Stimulated activated naive CD4-positive, alpha-beta T cell treated with Interleukin-2 at 50 U/mL for 16 hours (primary cell): Measurements from ENCODE around the gene OAF.
"Not testable (repeated sequence)": the region's sequence is repeated elsewhere in the genome, so short reads cannot be mapped to it uniquely, and the experiment has no call there.

Source experiments
- DNase-seq: peaks from one replicate; lab custom pipeline; 2025; lab: John Stamatoyannopoulos, UW

Gene OAF

DNA sequence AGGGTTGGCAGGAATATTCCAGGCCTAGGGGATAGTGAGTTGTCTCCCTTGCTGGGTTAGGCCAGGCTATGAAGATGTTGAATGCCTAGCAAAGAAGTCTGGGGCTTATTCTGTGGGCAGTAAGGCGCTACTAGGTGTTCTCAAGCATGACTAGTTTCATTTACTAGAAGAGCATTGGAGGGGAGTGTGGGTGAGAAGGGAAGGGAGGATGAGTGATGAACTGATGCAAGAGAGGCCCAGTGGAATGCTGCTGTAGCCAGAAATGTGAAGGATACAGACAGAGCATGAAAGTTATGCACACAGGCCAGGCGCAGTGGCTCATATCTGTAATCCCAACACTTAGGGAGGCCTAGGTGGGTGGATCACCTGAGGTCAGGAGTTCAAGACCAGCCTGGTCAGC, 62.6 kb downstream of the OAF start:
- no peak for DNase-seq

DNA sequence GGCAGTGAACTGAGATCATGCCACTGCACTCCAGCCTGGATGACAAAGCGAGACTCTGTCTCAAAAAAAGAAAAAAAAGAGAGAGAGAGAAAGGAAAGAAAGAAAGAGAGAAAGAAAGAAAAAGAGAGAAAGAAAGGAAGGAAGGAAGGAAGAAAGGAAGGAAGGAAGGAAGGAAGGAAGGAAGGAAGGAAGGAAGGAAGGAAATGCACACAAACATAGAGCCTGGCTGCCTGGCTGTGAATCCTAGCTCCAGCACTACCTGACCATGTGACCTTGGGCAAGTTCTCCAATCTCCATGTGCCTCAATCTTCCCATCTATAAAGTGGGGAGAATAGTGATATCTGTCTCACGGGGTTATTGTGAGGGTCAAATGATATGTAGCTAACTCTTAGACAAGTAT, 63.1 kb downstream of the OAF start:
- not testable (repeated sequence) for DNase-seq

DNA sequence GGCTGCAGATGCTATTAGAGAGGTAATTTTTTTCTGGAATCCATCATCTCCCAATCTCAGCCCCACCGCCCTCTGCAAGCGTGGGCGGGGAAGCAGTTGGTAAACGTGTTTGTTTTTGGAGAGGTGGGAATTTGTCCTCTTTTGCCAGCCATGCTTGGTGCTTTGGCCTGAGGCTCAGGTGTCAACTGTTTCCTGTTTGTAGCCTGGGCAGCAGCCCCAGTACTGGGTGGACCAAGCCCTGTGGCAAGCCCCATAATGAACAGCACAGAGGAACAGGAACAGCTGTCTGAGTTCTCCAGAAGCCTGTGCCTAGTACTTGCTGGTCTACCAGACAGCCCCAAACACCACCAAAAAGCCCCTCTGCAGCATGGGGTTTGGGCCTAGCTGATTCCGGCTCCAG, 68.7 kb downstream of the OAF start:
- no peak for DNase-seq
